ENCODE results near the gene FOXR1.
A peak's percentile ranks its signal among the peaks of the same experiment; 100 is the strongest.
"Not testable (repeated sequence)": the region's sequence is repeated elsewhere in the genome, so short reads cannot be mapped to it uniquely, and the experiment has no call there.

The FOXR1 gene

DNA sequence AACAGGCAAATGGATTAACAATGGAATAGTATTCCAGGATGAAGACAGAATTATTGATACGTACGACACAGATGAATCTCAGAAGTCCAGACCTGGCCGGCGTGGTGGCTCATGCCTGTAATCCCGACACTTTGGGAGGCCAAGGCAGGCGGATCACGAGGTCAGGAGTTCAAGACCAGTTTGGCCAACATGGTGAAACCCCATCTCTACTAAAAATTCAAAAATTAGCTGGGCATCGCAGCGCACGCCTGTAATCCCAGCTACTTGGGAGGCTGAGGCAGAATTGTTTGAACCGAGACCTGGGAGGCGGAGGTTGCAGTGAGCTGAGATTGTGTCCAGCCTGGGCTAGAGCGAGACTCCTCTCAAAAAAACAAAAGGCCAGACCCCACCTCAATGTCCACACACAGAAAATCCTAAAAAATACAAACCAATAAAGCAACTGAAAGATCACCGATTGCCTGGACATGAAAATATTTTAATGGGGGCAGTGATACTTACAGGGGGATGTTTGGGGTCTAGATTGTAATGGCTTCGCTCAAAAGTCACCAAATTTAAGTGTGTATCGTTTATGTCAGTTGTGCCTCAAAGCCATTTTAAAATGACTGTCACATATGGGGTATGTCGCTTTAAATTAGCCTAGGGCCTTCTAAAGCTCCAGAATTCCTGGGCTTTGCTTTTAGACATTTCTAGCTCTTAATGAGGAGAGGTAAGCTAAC, 42.8 kb downstream of the FOXR1 start:
- no peak for DNase-seq (ENCODE audit: low read depth)

DNA sequence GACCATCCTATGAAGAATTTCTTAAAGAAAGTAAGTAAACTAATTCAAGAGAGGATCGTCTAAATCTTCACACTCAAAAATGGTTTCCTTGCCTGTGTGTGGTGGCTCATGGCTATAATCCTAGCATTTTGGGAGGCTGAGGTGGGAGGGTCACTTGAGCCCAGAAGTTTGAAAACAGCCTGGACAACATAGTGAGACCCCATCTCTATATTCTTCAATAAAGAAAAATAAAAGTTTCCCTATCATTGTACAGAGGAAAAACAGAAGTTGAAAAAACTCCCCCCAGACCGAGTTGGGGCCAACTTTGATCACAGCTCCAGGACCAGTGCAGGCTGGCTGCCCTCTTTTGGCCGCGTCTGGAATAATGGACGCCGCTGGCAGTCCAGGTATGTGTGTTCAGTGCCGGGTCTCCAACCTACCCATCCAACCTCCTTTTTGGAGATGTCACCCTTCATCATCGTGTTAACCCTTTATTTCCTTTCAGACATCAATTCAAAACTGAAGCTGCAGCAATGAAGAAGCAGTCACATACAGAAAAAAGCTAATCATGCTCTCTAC, 43.6 kb downstream of the FOXR1 start:
- no peak overlapping the region for H3K4me3 ChIP-seq (ENCODE audit: control insufficient read depth, low read depth, low read length)
- no peak for DNase-seq (ENCODE audit: low read depth)
- TF ChIP-seq, protein P1, sequence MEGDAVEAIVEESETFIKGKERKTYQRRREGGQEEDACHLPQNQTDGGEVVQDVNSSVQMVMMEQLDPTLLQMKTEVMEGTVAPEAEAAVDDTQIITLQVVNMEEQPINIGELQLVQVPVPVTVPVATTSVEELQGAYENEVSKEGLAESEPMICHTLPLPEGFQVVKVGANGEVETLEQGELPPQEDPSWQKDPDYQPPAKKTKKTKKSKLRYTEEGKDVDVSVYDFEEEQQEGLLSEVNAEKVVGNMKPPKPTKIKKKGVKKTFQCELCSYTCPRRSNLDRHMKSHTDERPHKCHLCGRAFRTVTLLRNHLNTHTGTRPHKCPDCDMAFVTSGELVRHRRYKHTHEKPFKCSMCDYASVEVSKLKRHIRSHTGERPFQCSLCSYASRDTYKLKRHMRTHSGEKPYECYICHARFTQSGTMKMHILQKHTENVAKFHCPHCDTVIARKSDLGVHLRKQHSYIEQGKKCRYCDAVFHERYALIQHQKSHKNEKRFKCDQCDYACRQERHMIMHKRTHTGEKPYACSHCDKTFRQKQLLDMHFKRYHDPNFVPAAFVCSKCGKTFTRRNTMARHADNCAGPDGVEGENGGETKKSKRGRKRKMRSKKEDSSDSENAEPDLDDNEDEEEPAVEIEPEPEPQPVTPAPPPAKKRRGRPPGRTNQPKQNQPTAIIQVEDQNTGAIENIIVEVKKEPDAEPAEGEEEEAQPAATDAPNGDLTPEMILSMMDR (conservative IDR thresholded peaks at IDR 0.05; ENCODE audit: control insufficient read depth, insufficient read depth, low read depth, low read length) = peak; percentile 9

More for the DNA sequence above, 42.8 kb downstream of the FOXR1 start:
- no peak overlapping the region for H3K4me3 ChIP-seq (ENCODE audit: control insufficient read depth, low read depth, low read length)
- TF ChIP-seq, protein P1 (conservative IDR thresholded peaks at IDR 0.05; ENCODE audit: control insufficient read depth, insufficient read depth, low read depth, low read length) = no peak

DNA sequence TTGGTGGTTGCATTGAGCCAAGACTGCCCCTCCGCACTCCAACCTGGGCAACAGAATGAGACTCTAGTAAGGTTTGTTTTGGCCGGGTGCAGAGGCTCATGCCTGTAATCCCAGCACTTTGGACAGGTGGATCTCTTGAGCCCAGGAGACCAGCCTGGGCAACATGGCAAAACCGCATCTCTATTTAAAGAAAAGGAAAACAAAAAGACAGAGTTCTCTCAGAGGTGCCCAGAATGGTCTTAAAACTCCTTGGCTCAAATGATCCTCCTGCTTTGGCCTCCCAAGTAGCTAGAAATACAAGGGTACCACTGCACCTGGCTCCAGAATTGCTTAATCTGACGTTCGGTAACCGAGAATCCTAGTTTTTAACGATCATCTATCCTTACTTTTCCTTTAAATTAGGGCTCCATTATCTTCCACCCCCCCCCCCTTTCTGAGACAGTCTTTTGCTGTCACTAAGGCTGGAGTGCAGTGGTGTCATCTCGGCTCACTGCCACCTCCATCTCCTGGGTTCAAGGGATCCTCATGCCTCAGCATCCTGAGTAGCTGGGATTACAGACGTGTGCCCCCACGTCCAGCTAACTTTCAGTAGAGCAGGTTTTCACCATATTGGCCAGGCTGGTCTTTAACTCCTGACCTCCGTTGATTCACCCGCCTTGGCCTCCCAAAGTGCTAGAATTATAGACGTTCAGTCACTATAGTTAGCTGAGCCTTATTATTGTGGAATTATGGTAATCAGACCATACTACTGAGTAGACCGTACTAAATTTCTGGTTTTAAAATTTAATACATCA, 44.9 kb downstream of the FOXR1 start:
- no peak for DNase-seq (ENCODE audit: low read depth)
- TF ChIP-seq, protein P1 (conservative IDR thresholded peaks at IDR 0.05; ENCODE audit: control insufficient read depth, insufficient read depth, low read depth, low read length) = no peak
- peak overlapping the region; percentile 98 for H3K4me3 ChIP-seq (ENCODE audit: control insufficient read depth, low read depth, low read length)

DNA sequence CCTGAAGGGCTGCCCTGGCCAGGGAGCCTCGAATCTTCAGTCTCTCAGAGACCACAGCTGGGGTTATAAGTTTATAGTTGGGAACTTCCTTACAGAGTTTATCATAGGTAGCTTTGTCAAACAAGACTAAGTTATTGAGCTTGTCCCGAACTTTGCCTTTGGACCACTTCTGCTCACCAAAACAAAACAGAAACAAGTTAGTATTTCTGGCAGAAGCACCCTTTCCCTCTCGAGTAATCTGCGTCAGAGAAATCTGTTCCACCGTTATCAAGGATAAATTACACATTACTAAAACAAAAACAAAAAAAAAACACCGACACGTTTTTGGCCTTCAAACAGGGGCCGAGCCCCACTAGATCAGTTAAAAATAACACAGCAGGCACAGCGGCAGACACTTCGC, 45.8 kb downstream of the FOXR1 start:
- DNase-seq (ENCODE audit: low read depth) = not testable (repeated sequence)
- H3K4me3 ChIP-seq (ENCODE audit: control insufficient read depth, low read depth, low read length) = peak overlapping the region; percentile 98

DNA sequence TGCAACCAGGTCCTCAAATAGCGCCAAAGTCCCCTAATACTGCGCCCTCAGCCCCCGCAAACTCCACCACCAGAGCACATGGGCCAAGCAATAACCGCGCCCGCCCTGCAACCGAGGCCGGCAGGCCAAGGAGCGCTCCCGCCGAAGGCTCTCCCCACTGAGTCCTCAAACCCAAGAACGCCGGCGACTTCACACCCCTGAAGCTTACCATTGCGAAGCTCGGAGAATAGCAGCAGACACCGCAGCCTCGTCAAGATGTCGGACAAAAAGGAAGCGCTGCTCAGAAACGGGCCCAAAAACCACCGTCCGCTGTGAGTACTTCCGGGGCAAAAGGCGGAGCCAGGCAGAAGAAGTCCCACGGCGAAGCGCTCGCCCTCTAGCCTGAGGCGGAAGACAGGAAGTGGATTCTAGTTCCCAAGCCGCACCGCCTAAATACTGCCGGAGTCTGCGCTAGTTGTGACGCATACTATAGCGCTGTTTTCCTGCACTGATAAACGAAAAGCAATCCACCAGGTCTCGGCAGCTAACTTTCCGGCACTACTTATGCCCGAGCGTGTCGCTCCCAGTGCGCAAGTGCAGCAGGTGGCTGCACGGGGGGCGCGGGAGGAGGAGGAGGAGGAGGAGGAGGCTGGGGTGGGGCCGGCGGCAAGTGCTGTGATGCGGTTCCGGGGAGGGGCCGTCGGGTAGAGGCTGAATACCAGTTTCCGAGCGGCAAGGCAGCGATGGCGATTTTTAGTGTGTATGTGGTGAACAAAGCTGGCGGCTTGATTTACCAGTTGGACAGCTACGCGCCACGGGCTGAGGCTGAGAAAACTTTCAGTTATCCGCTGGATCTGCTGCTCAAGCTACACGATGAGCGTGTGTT, 46.7 kb downstream of the FOXR1 start, which contains the start of the genes RPS25 and TRAPPC4:
Gene RPS25, minus strand, starts transcription at position 270 of the 865 bp plus-strand sequence. Its CDS starts 59 bp downstream, at position 211.
Gene TRAPPC4, plus strand, starts transcription at position 693 of the 865 bp plus-strand sequence. Its CDS starts 30 bp downstream, at position 723.
- H3K4me3 ChIP-seq (ENCODE audit: control insufficient read depth, low read depth, low read length) = peak within 1 kb of the TSS; percentile 98
- TF ChIP-seq, protein P1 (conservative IDR thresholded peaks at IDR 0.05; ENCODE audit: control insufficient read depth, insufficient read depth, low read depth, low read length) = no peak
- DNase-seq (ENCODE audit: low read depth) = peak; percentile 95

DNA sequence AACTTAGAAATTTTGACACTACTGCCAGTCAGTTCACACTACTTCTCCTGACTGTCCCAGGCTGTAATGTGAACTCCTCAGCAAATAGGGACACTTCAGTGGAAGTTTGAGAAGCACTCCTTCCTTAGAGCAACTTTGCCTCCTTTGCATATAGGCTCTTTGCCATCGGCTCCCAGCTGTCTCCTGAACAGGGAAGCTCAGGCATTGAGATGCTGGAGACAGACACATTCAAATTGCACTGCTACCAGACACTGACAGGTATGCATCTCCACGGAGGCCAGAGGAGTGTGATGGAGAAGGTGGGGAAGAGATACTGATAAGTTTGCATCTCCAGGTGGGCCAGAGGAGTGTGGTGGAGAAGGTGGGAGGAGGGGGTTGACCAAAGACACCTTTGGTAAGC, 48.4 kb downstream of the FOXR1 start:
- peak overlapping the region; percentile 98 for H3K4me3 ChIP-seq (ENCODE audit: control insufficient read depth, low read depth, low read length)
- no peak for DNase-seq (ENCODE audit: low read depth)
- TF ChIP-seq, protein P1 (conservative IDR thresholded peaks at IDR 0.05; ENCODE audit: control insufficient read depth, insufficient read depth, low read depth, low read length) = no peak
